Measurements from ENCODE around the gene OR6J1.

- TF ChIP-seq CTCF (IDR thresholded peaks at IDR 0.05), result no peak
- no peak for TF ChIP-seq POLR2A (IDR thresholded peaks at IDR 0.05)
Measured at GRCh38 chr14:22691171-22691570, 47.0 kb upstream of the OR6J1 start.

All from gastroesophageal sphincter (tissue), 3 donors.